HG02981 (cell line): ENCODE results near the gene PARVB.
"Not testable (repeated sequence)": the region's sequence is repeated elsewhere in the genome, so short reads cannot be mapped to it uniquely, and the experiment has no call there.

Experiments used
- ATAC-seq: cut with Tn5 transposase; IDR thresholded peaks from one replicate; pipeline ENCODE4 v1.9.1; 2021; ENCODE audit warnings: mild to moderate bottlenecking, moderate library complexity; ENCODE audit not compliant: unreplicated experiment

Gene PARVB

GRCh38 chr22:44051358-44051757, 27.3 kb downstream of the PARVB start:
- no peak for ATAC-seq

GRCh38 chr22:44051961-44052360, 27.9 kb downstream of the PARVB start:
- no peak for ATAC-seq

- no peak for ATAC-seq
These were observed 31.7 kb downstream of the PARVB start for GRCh38 chr22:44055805-44056204.

- not testable (repeated sequence) for ATAC-seq
These were observed 32.5 kb downstream of the PARVB start for GRCh38 chr22:44056649-44057048.

- no peak for ATAC-seq
These were observed 33.4 kb downstream of the PARVB start for GRCh38 chr22:44057401-44057987.

GRCh38 chr22:44063462-44064371, 39.6 kb downstream of the PARVB start:
- no peak for ATAC-seq

- no peak for ATAC-seq
These were observed 42.9 kb downstream of the PARVB start for GRCh38 chr22:44067033-44067432.

- no peak for ATAC-seq
These were observed 43.8 kb downstream of the PARVB start for GRCh38 chr22:44067901-44068300.

- ATAC-seq, result peak; percentile 45
These were observed 44.5 kb downstream of the PARVB start for GRCh38 chr22:44068422-44069191.

GRCh38 chr22:44070029-44070428, 45.9 kb downstream of the PARVB start:
- ATAC-seq, result no peak

- ATAC-seq, result no peak
These were observed 47.8 kb downstream of the PARVB start for GRCh38 chr22:44071781-44072326.

- no peak for ATAC-seq
These were observed 50.4 kb downstream of the PARVB start for GRCh38 chr22:44074337-44074984.

GRCh38 chr22:44075022-44075421, 50.9 kb downstream of the PARVB start:
- ATAC-seq, result no peak

GRCh38 chr22:44075670-44076069, 51.6 kb downstream of the PARVB start:
- ATAC-seq, result no peak

GRCh38 chr22:44076825-44077224, 52.7 kb downstream of the PARVB start:
- no peak for ATAC-seq

- ATAC-seq, result no peak
These were observed 57.1 kb downstream of the PARVB start for GRCh38 chr22:44080936-44081861.

GRCh38 chr22:44082801-44083200, 58.7 kb downstream of the PARVB start:
- ATAC-seq, result no peak

- no peak for ATAC-seq
These were observed 60.1 kb downstream of the PARVB start for GRCh38 chr22:44084044-44084772.

- no peak for ATAC-seq
These were observed 61.7 kb downstream of the PARVB start for GRCh38 chr22:44085743-44086270.
